NCI-H146 (cell line): Measurements from ENCODE around the gene TMUB2.

Experiments
- DNase-seq: peaks from one replicate; lab custom pipeline; 2025; lab: John Stamatoyannopoulos, UW

TMUB2 gene

GRCh38 chr17:44176671-44177501 lies 9.9 kb upstream of the TMUB2 start:
- no peak for DNase-seq

- DNase-seq = no peak
These were observed 9.1 kb upstream of the TMUB2 start for GRCh38 chr17:44177640-44178039.

GRCh38 chr17:44178133-44178532 lies 8.6 kb upstream of the TMUB2 start:
- no peak for DNase-seq

- DNase-seq = no peak
These were observed 3.7 kb upstream of the TMUB2 start for GRCh38 chr17:44183024-44183423.

GRCh38 chr17:44184212-44184810 lies 2.5 kb upstream of the TMUB2 start:
- DNase-seq = no peak

- peak; percentile 74 for DNase-seq
These were observed 543 bp downstream of the TMUB2 start for GRCh38 chr17:44187131-44187899.

GRCh38 chr17:44188576-44189403 lies 2.0 kb downstream of the TMUB2 start:
- DNase-seq = no peak

- DNase-seq = no peak
These were observed 3.7 kb downstream of the TMUB2 start for GRCh38 chr17:44190481-44190880.

GRCh38 chr17:44191369-44191768 lies 4.6 kb downstream of the TMUB2 start:
- no peak for DNase-seq

- DNase-seq = no peak
These were observed 5.2 kb downstream of the TMUB2 start for GRCh38 chr17:44191941-44192496.

GRCh38 chr17:44192750-44193149 lies 6.0 kb downstream of the TMUB2 start:
- DNase-seq = no peak

GRCh38 chr17:44193326-44194084 lies 6.7 kb downstream of the TMUB2 start:
- no peak for DNase-seq

GRCh38 chr17:44197107-44197506 lies 10.3 kb downstream of the TMUB2 start:
- DNase-seq = no peak

- DNase-seq = no peak
These were observed 11.4 kb downstream of the TMUB2 start for GRCh38 chr17:44197980-44198720.

GRCh38 chr17:44198721-44199552 lies 12.2 kb downstream of the TMUB2 start:
- DNase-seq = peak; percentile 68

- DNase-seq = peak; percentile 99
These were observed 13.0 kb downstream of the TMUB2 start, which contains the start of gene ATXN7L3 for GRCh38 chr17:44199553-44200477. Gene ATXN7L3, minus strand, starts transcription at chr17:44199884. Its CDS starts 1,814 bp downstream, at chr17:44198070.

GRCh38 chr17:44200478-44201155 lies 13.8 kb downstream of the TMUB2 start:
- DNase-seq = peak; percentile 74
